Muscle layer of colon (tissue), 2 donors: ENCODE data around the gene TENM4.

ENCODE experiments used
- H3K27ac ChIP-seq: one replicate; pipeline ENCODE4 v1.7.0; 2013; ENCODE audit warnings: low read depth, mild to moderate bottlenecking, low read length, moderate library complexity
- H3K27me3 ChIP-seq, 2 donors: one replicate each; pipeline ENCODE4 v1.7.0; 2013; ENCODE audit warnings: low read length in 2 of 2, mild to moderate bottlenecking in 2 of 2; ENCODE audit not compliant: insufficient read depth in 2 of 2, control insufficient read depth in 1 of 2
- H3K36me3 ChIP-seq: one replicate; pipeline ENCODE4 v1.7.0; 2013; ENCODE audit warnings: mild to moderate bottlenecking, low read length; ENCODE audit not compliant: insufficient read depth
- H3K4me1 ChIP-seq: one replicate; pipeline ENCODE4 v1.7.0; 2013; ENCODE audit warnings: mild to moderate bottlenecking, low read length; ENCODE audit not compliant: insufficient read depth
- H3K4me3 ChIP-seq, 2 donors: one replicate each; pipeline ENCODE4 v1.7.0; 2013; ENCODE audit warnings: low read length in 2 of 2, low read depth in 1 of 2, mild to moderate bottlenecking in 1 of 2, moderate library complexity in 1 of 2
- H3K9ac ChIP-seq: one replicate; pipeline ENCODE4 v1.7.0; 2013; ENCODE audit warnings: low read length
- H3K9me3 ChIP-seq: one replicate; pipeline ENCODE4 v1.7.0; 2013; ENCODE audit warnings: mild to moderate bottlenecking, low read length
- donor health status: abdominal sarcoma.
- donor health status: Adenocarcinoma of cecum.

The TENM4 gene

DNA sequence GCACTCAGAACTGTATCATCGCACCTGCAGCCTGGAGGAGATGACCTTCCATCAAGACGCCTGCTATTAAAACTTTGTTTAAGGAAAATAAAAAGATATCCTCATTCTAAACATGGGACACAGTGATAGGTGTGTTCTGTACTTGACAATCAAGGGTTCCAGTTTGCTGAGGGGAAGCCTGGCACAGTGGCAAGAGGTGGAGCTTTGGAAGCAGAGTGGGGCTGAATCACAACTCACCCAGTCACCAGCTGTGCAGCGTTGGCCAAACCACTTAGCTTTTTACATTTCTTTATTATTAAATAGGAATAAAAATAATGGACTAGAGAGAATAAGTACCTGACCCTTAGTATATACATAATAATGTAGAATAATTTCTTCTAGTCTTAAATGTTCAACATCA is 220.7 kb downstream of the TENM4 start:
- H3K27me3 ChIP-seq = no peaks in the 10 kb centered on the region
- H3K9ac ChIP-seq = no peak overlapping the region
- no peaks in the 10 kb centered on the region for H3K4me1 ChIP-seq
- H3K4me3 ChIP-seq = no peak overlapping the region
- no peak overlapping the region for H3K27ac ChIP-seq
- H3K36me3 ChIP-seq = no peaks in the 10 kb centered on the region
- H3K9me3 ChIP-seq = no peaks in the 10 kb centered on the region

DNA sequence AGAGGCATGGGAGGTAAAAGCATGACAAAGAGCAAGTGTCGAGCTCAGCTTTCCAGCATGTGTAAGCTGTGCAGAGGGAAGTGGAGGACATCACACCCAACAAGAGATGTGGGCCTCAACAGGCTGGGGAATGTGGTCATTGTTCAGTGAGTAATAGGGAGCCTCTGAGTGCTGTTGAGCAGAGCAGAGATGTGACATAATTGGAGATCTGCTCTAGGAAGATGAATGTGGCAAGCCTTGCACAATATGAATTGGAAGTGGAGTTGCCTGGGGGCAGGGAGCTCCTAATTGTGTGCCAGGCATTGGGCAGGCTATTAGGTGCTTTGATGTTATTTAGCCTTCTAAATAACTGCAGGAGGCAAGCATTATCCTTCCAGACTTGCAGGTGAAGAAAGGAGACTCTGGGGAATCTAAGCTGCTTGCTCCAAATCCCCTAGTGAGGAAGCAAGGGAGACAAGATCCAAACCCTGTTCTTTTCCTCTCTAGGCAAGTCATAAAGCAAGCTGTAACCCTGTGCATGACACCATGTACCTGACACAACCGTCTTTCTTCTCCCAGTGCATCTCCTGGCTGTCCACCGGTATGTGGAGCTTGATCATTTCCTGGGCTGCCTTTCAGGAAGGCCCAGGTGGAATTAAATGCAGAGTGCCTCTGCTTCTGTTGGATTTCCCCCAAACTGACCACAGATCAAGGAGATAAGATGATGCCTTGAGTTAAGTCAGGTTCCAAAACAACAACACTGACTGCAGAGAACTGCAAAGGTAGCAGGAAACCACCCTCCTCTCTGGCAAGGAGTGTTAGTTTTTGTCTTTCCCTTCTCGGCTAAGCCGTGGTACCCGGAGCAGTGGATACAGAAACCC is 221.4 kb downstream of the TENM4 start:
- Histone ChIP-seq H3K4me1 (no peaks in the 10 kb centered on the region), H3K9ac (no peak overlapping the region), H3K4me3 (no peak overlapping the region), H3K27me3 (no peaks in the 10 kb centered on the region), H3K36me3 (no peaks in the 10 kb centered on the region), H3K9me3 (no peaks in the 10 kb centered on the region), H3K27ac (no peak overlapping the region)

DNA sequence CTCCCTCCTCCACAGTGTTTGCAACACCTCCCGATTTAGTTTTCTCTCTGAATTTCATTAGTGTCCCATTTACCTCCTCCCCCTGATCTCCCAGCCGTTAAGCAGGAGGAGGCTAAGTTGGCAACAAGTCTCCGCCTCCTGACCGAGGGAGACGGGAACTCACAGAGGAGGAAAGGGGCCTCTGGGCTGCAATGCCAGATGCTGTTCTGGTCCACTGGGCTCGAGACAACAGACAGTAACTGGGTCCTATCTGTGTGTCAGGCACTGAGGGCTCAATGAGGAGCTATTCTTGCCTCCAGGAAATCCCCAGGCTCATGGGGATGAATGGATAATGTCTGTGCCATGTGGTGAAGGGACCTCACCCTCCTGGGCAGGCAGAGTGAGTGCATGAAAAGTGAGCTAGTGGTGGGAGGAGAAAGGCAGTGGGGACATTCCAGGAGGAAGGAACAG is 228.1 kb downstream of the TENM4 start:
- H3K9ac ChIP-seq = no peak overlapping the region
- no peak overlapping the region for H3K27ac ChIP-seq
- no peaks in the 10 kb centered on the region for H3K4me1 ChIP-seq
- no peaks in the 10 kb centered on the region for H3K27me3 ChIP-seq
- H3K9me3 ChIP-seq = no peaks in the 10 kb centered on the region
- H3K4me3 ChIP-seq = no peak overlapping the region
- no peaks in the 10 kb centered on the region for H3K36me3 ChIP-seq

DNA sequence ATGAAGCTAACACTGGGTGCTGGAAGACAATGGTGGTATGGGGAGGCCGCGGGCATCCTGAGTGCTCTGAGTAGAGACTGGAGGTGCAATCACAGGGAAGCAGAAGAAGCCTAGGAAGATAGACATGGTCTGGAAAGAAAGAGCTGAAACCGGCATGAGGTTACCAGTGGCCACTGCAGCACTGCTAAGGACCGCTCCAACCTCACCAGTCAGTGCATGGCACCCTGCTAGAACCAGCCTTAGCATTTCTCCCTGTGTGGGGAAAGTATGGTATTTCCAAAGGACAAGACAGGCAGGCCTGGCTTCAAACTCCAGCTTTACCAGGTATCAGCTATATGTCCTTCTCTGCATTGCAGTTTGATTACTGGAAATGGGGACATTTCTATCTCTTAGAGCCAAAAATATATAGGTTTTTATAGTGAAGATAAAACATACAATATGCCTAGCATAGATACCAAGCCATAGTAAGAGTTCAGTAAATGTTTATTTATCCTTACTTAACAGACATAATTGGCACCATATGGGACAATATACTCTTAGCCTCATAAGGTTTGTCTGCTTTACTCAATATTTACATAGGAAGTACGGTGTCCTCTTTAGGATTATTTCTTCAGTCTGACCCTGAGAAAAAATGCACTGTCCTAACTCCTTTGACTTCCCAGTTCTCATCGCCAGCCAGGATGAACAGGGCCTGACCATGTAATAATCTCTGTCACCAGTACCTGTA is 231.1 kb downstream of the TENM4 start:
- no peaks in the 10 kb centered on the region for H3K27me3 ChIP-seq
- no peak overlapping the region for H3K27ac ChIP-seq
- H3K4me3 ChIP-seq = no peak overlapping the region
- H3K9ac ChIP-seq = no peak overlapping the region
- H3K36me3 ChIP-seq = no peaks in the 10 kb centered on the region
- no peaks in the 10 kb centered on the region for H3K9me3 ChIP-seq
- H3K4me1 ChIP-seq = no peaks in the 10 kb centered on the region

DNA sequence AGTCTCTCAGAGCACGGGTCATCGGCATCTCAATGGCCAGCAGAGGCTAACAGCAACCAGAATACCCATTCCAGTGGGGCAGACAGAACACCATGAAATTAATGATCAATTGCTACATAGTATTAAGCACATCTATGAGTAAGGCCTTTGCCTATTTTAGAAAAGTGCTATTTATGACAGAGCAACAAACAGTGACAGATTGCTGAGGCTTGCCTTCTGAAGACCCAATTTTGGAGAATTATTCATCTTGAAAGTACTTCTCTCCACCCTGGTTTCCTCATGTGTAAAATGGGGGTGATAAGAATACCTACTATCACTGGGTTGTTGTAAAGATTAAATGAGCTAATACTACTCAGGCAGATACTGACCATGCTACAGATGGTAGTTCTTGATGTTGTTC is 232.7 kb downstream of the TENM4 start:
- Histone ChIP-seq H3K36me3 (no peaks in the 10 kb centered on the region), H3K27me3 (no peaks in the 10 kb centered on the region), H3K9me3 (no peaks in the 10 kb centered on the region), H3K4me3 (no peak overlapping the region), H3K27ac (no peak overlapping the region), H3K9ac (no peak overlapping the region), H3K4me1 (no peaks in the 10 kb centered on the region)

DNA sequence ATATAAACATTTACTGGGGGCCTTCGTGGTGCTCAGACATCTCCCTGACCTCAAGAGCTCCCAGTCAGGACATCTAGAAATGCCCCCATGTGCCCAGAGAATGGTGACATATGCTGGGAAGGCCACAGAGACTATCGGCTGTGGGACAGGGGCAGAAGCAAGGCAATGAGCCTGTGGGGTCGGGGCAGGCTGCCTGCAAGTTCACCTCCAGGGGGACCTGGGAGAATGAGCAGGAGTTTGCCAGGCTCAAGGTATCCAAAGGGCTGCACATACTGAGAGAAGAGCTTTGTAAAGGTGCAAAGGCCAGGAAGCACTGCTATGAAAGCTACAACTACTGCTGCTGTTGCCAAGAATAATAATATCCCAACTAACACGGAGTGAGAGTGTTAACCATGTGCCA is 233.9 kb downstream of the TENM4 start:
- Histone ChIP-seq H3K4me1 (no peaks in the 10 kb centered on the region), H3K27ac (no peak overlapping the region), H3K27me3 (no peaks in the 10 kb centered on the region), H3K9me3 (no peaks in the 10 kb centered on the region), H3K4me3 (no peak overlapping the region), H3K9ac (no peak overlapping the region), H3K36me3 (no peaks in the 10 kb centered on the region)

DNA sequence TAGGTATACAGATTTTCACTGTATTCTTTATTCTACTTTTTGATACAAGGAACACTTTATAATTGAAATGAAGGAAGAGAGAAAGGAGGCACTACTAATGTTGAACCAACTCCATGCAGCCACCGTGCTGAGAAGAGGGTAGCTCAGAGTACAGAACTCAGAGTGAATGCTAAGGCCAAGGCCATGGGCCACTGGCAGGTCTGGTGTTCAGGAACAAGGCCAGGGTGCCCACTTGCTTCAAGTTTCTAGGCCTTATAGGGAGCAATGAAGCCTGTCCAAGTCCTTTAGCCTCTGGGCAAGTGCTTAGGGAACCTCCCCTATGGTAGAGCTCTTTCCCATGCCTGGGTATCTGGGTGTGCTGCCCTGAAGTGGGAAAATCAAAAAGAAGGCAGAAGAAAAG is 235.0 kb downstream of the TENM4 start:
- H3K27me3 ChIP-seq = no peaks in the 10 kb centered on the region
- H3K4me3 ChIP-seq = no peak overlapping the region
- H3K4me1 ChIP-seq = no peaks in the 10 kb centered on the region
- no peak overlapping the region for H3K9ac ChIP-seq
- H3K27ac ChIP-seq = no peak overlapping the region
- no peaks in the 10 kb centered on the region for H3K36me3 ChIP-seq
- H3K9me3 ChIP-seq = no peaks in the 10 kb centered on the region

DNA sequence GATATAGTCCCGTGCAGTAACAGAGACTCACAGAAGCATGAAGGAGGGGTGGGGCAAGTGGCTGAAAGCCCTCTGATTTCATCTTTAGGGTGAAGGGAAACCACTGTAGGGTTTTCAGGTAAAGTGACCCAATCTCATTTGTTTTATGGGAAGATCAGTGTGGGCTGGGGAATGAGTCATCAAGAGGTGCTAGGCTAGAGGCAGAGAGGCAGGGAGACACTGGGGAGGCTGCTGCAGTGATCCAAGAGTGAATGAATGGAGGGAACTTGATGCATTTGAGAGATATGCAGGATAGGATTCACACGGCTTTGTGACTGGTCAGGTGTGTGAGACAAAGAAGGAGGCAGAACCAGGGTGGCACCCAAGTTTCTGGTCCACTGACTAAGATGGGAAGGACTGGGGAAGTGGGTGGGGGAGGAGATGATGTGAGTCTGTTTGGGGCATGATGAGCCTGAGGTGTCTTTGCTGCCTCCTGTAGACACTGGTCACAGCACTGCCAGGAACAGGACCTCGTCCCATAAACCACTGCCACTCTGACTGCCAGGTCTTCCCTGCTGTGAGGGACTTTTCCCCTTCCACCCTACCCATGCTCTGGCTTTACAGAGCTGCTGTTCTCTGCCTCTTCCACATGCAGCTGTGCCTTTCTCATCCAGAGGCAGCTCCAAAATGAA is 239.0 kb downstream of the TENM4 start:
- Histone ChIP-seq H3K9me3 (no peaks in the 10 kb centered on the region), H3K4me1 (no peaks in the 10 kb centered on the region), H3K27me3 (no peaks in the 10 kb centered on the region), H3K4me3 (no peak overlapping the region), H3K9ac (no peak overlapping the region), H3K36me3 (no peaks in the 10 kb centered on the region), H3K27ac (no peak overlapping the region)

DNA sequence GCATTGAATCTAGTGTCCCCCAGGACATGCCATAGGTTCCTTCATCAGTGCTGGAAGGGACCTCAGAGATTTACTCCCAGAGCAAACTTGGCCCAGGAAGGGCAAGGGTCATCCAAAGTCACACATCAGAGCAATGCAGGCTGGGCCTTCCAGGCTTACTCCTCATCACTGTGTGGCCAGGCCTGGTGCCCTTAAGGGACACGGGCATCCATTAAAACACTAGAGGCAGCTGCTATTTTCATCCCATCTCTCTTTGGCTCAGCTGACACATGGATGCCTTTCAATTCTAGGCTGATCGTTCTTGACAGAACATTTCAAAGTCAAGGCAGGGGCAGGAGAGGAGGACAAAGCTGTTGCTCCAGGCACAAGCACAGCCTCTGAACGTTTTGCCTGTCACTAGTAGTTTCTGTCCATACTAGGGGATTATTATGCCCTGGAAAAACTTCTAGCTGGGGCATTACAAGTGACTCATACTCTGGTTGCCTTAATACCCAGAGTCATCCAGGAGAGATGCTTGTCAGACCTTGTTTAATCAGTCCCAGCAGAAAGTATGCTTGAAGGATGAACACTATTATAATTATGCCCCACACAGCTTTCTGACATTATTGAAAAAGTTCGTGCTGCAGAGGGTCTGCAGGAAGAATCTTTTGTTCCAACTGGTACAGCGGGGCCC is 240.3 kb downstream of the TENM4 start:
- H3K36me3 ChIP-seq = no peaks in the 10 kb centered on the region
- no peak overlapping the region for H3K4me3 ChIP-seq
- H3K4me1 ChIP-seq = no peaks in the 10 kb centered on the region
- no peak overlapping the region for H3K9ac ChIP-seq
- no peaks in the 10 kb centered on the region for H3K9me3 ChIP-seq
- H3K27ac ChIP-seq = no peak overlapping the region
- H3K27me3 ChIP-seq = no peaks in the 10 kb centered on the region

DNA sequence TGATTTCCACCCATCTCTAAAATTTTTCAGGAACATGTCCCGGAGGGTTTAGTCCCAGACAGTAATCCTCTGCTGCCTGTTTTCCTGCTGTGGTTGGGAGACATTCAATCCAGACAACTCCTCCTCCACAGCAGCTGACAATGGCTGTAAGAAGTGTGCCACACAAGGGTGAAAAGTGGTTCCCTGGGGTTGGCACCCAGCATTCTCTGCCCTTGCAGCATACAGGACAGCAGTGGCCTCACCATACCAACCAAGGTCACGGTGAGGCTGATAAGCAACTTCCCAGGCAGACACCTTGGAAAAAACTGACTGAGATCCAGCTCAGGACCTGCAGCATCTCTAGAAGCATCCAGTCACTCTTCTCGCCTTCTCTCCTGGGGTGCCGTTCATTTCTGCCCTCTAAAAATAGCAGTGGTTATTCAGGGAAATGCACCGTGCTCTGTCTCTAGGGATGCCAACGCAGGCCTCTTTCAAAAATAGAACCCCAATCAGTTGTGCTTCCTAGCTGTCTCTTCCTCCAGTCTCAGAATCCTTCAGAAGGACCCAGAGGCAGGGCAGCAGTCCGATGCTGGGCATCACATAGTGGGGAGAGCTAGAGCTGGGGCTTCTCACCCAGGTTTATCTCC is 241.0 kb downstream of the TENM4 start:
- Histone ChIP-seq H3K27ac (no peak overlapping the region), H3K4me1 (no peaks in the 10 kb centered on the region), H3K4me3 (no peak overlapping the region), H3K36me3 (no peaks in the 10 kb centered on the region), H3K9me3 (no peaks in the 10 kb centered on the region), H3K9ac (no peak overlapping the region), H3K27me3 (no peaks in the 10 kb centered on the region)

DNA sequence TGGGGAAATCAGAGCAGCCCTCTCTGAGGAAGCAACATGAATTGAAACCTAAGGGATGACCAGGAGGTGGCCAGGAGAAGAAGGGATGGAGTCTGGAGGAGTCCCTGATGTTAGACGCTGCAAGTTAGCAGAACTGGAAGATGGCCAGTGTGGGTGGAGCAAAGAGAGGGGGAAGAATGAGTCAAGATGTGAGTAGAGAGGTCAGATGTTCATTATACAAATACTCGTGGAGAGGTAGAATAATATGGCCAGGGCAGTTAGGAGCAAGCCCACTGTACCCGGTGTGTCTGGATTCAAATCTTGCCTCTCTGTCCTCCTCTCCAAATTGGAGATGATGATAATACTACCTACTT is 242.0 kb downstream of the TENM4 start:
- Histone ChIP-seq H3K27ac (no peak overlapping the region), H3K9ac (no peak overlapping the region), H3K4me3 (no peak overlapping the region), H3K36me3 (no peaks in the 10 kb centered on the region), H3K9me3 (no peaks in the 10 kb centered on the region), H3K4me1 (no peaks in the 10 kb centered on the region), H3K27me3 (no peaks in the 10 kb centered on the region)
